Nephron (organoid): ENCODE measurements around the gene LHFPL2.

Experiments used
- H3K27ac Mint-ChIP-seq, 3 experiments: 2 replicates each; pipeline ENCODE4 v1.8.0; 2020; ENCODE audit warnings: mixed read lengths in 3 of 3, mild to moderate bottlenecking in 2 of 3, moderate library complexity in 1 of 3
- H3K27me3 Mint-ChIP-seq: 2 replicates; pipeline ENCODE4 v1.8.0; 2021; ENCODE audit warnings: low read depth, mild to moderate bottlenecking, moderate library complexity, mixed read lengths
- H3K36me3 Mint-ChIP-seq: 2 replicates; pipeline ENCODE4 v1.8.0; 2020; ENCODE audit warnings: low read depth, mixed read lengths
- H3K4me1 Mint-ChIP-seq: 2 replicates; pipeline ENCODE4 v1.8.0; 2020; ENCODE audit warnings: mixed read lengths
- H3K4me3 Mint-ChIP-seq, 3 experiments: 2 replicates each; pipeline ENCODE4 v1.8.0; 2020; ENCODE audit warnings: mild to moderate bottlenecking in 3 of 3, mixed read lengths in 3 of 3, moderate library complexity in 2 of 3
- H3K9me3 Mint-ChIP-seq: 2 replicates; pipeline ENCODE4 v1.8.0; 2020; ENCODE audit warnings: mixed read lengths
- CTCF ChIP-seq, 3 experiments: fragments of 200-600 bp; sonication (generic); IDR thresholded peaks; one replicate each; pipeline ENCODE4 v1.5.0; 2021; ENCODE audit warnings: antibody characterized with exemption in 3 of 3; ENCODE audit not compliant: unreplicated experiment in 3 of 3

LHFPL2 gene

GRCh38 chr5:78606241-78606640 lies 42.3 kb downstream of the LHFPL2 start:
- no peak for TF ChIP-seq CTCF (IDR thresholded peaks at IDR 0.05; ENCODE audit: unreplicated experiment in 3 of 3)
- H3K27ac Mint-ChIP-seq: peak overlapping the region in 1 of 3 experiments; percentile 22
- H3K27me3 Mint-ChIP-seq: peaks cover 3% of the 10 kb centered on the region
- peaks cover 51% of the 10 kb centered on the region for H3K4me1 Mint-ChIP-seq
- H3K4me3 Mint-ChIP-seq: no peak overlapping the region
- peaks cover 39% of the 10 kb centered on the region for H3K36me3 Mint-ChIP-seq
- no peaks in the 10 kb centered on the region for H3K9me3 Mint-ChIP-seq

- no peak for TF ChIP-seq CTCF (IDR thresholded peaks at IDR 0.05; ENCODE audit: unreplicated experiment in 3 of 3)
- peaks cover 51% of the 10 kb centered on the region for H3K4me1 Mint-ChIP-seq
- H3K9me3 Mint-ChIP-seq: no peaks in the 10 kb centered on the region
- peaks cover 3% of the 10 kb centered on the region for H3K27me3 Mint-ChIP-seq
- peak overlapping the region; percentile 22 to 80 (median 44) for H3K27ac Mint-ChIP-seq
- peaks cover 39% of the 10 kb centered on the region for H3K36me3 Mint-ChIP-seq
- no peak overlapping the region for H3K4me3 Mint-ChIP-seq
These were observed 43.0 kb downstream of the LHFPL2 start for GRCh38 chr5:78605611-78606010.

- peaks cover under 1% of the 10 kb centered on the region for H3K27me3 Mint-ChIP-seq
- peak overlapping the region; percentile 80 to 89 (median 84) for H3K27ac Mint-ChIP-seq
- no peaks in the 10 kb centered on the region for H3K9me3 Mint-ChIP-seq
- TF ChIP-seq CTCF (IDR thresholded peaks at IDR 0.05; ENCODE audit: unreplicated experiment in 3 of 3): no peak
- H3K4me1 Mint-ChIP-seq: peaks cover 48% of the 10 kb centered on the region
- H3K36me3 Mint-ChIP-seq: peaks cover 34% of the 10 kb centered on the region
- H3K4me3 Mint-ChIP-seq: no peak overlapping the region
These were observed 43.8 kb downstream of the LHFPL2 start for GRCh38 chr5:78604689-78605285.

- Mint-ChIP-seq H3K27me3 (no peaks in the 10 kb centered on the region), H3K36me3 (peaks cover 38% of the 10 kb centered on the region), H3K27ac (peak overlapping the region in 1 of 3 experiments; percentile 84), H3K9me3 (no peaks in the 10 kb centered on the region), H3K4me1 (peaks cover 55% of the 10 kb centered on the region), H3K4me3 (no peak overlapping the region)
- no peak for TF ChIP-seq CTCF (IDR thresholded peaks at IDR 0.05; ENCODE audit: unreplicated experiment in 3 of 3)
These were observed 44.9 kb downstream of the LHFPL2 start for GRCh38 chr5:78603636-78604175.

GRCh38 chr5:78602400-78602799 lies 46.2 kb downstream of the LHFPL2 start:
- Mint-ChIP-seq H3K27ac (peak overlapping the region; percentile 91 to 93 (median 93)), H3K36me3 (peaks cover 36% of the 10 kb centered on the region), H3K27me3 (no peaks in the 10 kb centered on the region), H3K9me3 (no peaks in the 10 kb centered on the region), H3K4me3 (no peak overlapping the region), H3K4me1 (peaks cover 59% of the 10 kb centered on the region)
- no peak for TF ChIP-seq CTCF (IDR thresholded peaks at IDR 0.05; ENCODE audit: unreplicated experiment in 3 of 3)
